GM21447 (cell line): ENCODE results near the gene RNF157.

ENCODE experiments used
- ATAC-seq: cut with Tn5 transposase; IDR thresholded peaks from one replicate; pipeline ENCODE4 v1.9.1; 2021; ENCODE audit not compliant: unreplicated experiment

RNF157 gene

GRCh38 chr17:76163919-76164318 is 76.4 kb downstream of the RNF157 start:
- no peak for ATAC-seq

DNA sequence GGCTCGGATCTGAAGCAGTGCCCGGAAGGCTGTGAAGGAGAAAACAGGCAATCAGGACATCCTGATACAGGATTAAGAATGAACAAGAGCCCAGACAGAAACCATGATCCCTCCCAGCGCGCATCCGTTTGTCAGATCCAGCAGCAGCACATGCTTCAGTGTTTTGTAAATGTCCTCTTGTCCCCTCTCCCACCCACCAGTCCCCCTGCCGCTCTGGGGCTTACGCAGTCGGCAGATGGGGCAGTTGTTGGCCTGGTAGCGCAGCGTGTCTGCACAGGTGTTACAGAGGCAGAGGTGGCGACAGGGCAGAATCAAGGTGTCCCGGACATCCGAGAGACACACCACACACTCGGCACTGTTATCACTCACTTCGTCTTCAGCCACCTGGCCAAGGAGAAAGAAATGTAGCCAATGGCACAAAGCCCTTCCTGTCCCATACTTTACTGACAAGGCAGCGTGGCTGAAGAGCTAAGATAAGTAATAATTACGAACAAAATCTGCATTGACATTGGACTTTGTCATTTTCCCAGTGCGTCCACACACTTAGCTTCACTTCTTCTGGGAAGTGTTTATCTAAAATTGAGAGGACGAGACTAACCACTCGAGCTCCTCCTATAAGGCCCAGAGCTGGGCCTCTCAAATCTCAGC is 78.5 kb downstream of the RNF157 start:
- no peak for ATAC-seq

- no peak for ATAC-seq
These were observed 79.3 kb downstream of the RNF157 start for GRCh38 chr17:76160896-76161528.

- ATAC-seq = no peak
These were observed 81.1 kb downstream of the RNF157 start for GRCh38 chr17:76159157-76159556.

DNA sequence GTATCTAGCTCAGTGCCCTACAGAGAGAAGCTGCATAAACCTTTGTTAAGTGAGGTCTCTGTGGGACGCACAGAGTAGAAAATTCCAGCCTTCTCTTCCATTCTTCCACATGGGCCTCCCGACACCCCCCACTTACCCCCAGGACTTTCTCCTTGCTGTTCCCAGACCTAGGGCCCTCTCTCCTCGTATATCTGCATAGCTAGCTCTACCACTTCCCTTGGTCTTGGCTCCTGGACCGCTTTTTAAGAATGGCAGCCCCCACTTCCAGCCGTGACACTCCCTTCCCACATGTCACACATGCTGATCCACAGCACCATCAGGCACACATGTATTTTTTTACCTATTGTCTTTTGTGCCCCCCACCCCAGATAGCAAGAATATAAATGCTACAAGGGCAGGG is 82.5 kb downstream of the RNF157 start:
- ATAC-seq = no peak

DNA sequence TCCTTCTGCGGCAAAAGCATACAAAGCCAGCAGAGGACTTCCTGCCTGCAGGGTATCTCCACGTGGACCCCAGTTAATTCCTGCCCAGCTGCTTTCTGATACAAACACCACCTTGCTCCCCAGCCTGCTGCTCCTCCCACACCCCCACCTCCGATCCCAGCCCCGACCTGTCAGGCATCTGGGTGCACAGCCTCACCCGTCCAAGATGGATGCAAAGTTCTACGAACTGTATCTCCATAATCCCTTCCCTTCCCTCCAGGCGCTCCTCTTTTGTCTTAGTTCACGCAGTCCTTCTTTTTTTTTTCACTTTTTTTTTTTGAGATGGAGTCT is 83.7 kb downstream of the RNF157 start:
- ATAC-seq = no peak

DNA sequence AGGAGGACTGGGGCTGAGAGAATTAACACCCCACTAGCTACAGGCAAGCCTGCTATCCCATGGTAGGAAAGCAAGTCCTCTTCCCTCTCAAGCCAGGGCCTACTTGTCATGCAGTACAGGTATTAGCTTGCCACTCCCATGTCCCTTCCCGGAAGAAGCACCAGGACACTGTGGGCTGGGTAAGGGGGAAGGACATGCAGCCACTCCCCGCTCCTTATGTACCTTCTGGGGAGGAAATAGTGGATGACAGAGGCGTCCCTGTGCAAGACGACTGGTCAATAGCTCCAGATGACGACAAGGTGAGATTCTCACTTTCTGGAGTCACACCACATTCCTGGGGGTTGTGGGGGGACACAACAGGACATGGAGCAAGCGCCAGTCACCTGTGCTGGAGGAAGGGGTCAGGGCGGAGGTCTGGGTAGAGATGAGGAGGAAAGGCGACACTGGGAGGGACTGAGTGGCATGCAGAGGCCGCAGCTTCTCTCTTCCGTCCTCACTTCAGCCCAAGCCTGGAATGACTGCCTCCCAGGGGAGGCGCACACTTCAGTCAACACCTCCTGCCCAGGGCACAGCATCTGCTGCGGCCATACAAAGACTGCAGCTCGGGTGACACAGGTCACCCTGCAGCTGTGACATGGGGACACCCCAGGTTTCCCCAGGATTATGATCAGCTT is 84.2 kb downstream of the RNF157 start:
- ATAC-seq = no peak

DNA sequence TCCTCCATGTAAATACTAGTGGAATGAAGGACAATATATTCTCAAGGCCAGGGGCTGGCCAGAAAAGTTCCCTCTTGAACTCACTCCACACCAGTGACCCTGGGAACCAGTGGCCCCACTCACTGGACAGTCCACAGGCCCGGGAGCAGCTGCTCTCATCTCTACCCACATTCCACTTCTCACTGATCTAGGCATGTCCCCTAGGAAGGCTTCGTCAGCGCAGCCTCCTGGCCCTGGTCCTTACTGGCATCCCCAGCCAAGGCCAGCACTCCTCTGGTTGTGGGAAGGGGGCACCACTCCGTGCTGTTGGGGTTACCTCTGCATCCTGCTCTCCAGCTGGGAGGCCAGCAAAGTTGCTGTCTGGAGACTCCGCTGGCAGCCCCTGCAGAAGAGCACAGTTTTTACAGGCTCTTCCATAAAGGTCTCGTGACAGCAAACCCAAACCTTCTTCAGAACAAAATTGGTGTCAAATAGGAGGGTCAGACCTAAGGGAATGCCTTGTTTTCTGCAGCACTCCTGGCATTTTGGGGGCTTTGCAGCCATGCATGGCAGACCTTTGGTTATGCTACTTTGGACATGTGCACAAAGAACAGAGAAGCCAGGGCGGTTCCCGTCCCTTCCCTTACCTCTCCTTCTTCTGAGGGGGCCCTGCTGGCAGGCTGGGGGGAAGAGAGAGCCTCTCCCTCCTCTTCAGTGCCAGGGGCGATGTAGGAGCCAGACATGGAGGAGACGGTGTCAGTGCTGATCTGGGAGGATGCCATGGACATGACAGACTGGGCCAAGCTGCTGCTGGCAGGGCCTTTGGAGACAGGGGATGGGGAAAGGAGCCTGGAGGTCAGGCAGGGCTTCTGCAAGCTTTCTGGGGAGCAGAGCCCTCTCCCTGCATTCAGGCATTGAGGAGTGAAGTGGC is 85.1 kb downstream of the RNF157 start:
- ATAC-seq = no peak

GRCh38 chr17:76154292-76154691 is 86.0 kb downstream of the RNF157 start:
- no peak for ATAC-seq

GRCh38 chr17:76153640-76154039 is 86.7 kb downstream of the RNF157 start:
- no peak for ATAC-seq

DNA sequence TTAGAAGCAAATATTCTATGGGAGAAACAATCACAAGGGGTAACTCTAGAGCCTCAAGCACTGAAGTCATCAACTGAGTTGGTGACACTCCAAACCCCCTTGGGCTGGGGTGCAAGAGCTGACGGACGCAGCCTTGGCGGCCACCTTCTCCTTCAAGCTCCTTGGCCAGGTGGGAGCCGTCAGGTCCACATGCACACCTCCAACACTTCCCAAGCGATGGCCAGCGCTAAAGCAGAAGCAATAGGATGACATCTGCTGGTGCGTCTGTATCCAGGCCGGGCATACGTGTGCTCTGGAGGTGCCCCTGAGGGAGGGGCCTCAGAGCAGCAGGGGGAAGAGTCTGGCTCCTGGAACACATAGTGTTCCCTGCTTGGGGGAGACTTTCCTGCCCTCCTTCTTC is 87.1 kb downstream of the RNF157 start:
- ATAC-seq = no peak

GRCh38 chr17:76152591-76152990 is 87.7 kb downstream of the RNF157 start:
- no peak for ATAC-seq

GRCh38 chr17:76151896-76152454 is 88.3 kb downstream of the RNF157 start:
- no peak for ATAC-seq

GRCh38 chr17:76150712-76151622 is 89.3 kb downstream of the RNF157 start:
- ATAC-seq = no peak

- no peak for ATAC-seq
These were observed 91.1 kb downstream of the RNF157 start for GRCh38 chr17:76149214-76149613.

DNA sequence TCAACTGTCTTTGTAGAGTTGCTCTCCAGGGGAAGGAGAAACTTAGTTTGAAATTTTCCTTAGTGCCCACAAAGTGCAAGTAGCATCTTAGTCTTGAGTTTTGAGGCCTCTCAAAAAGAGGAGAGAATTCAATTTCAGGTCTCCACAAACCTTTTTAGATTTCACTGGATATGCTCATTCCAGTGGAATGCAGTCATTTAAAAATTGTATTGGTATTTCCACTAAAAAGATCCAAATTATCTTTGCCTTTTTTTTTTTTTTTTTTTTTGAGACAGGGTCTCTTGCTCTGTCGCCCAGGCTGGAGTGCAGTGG is 92.3 kb downstream of the RNF157 start:
- no peak for ATAC-seq

DNA sequence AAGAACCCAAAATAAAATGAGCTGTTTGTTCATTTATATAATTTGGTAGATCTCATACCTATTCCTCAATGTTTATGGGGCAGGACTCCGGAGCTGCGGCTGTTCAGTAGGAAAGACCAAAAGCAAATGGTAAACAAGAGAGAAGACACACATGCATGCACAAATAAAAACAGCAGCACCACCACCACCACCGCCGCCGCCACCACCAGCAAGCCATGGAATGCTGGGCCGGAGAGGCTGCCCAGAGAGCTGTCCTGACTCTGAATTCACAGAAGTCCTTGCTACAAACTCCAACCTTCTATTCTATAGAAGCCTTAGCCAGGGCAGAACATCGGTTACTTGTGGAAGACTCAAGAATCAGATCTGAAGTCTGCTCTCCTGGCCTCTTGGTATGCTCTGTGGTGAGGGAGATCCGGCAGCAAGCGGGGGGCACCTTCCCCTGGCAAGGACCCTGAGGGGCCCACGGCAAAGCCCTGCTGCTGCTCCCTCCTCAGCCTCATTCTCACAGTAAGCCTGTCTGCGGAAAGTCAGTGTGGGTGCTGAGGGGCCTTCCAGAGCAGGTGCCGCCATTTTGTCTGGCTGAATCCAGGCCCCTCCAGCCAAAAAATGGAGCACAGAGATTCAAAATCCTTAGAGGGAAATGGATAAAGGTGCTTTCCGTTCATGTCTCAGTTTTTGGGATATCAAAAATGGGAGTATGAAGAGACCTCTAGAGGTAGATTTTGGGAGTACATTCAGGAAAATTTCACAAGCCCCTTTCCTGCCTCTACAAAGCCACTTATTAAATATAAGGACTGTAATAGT is 92.9 kb downstream of the RNF157 start:
- ATAC-seq = no peak

DNA sequence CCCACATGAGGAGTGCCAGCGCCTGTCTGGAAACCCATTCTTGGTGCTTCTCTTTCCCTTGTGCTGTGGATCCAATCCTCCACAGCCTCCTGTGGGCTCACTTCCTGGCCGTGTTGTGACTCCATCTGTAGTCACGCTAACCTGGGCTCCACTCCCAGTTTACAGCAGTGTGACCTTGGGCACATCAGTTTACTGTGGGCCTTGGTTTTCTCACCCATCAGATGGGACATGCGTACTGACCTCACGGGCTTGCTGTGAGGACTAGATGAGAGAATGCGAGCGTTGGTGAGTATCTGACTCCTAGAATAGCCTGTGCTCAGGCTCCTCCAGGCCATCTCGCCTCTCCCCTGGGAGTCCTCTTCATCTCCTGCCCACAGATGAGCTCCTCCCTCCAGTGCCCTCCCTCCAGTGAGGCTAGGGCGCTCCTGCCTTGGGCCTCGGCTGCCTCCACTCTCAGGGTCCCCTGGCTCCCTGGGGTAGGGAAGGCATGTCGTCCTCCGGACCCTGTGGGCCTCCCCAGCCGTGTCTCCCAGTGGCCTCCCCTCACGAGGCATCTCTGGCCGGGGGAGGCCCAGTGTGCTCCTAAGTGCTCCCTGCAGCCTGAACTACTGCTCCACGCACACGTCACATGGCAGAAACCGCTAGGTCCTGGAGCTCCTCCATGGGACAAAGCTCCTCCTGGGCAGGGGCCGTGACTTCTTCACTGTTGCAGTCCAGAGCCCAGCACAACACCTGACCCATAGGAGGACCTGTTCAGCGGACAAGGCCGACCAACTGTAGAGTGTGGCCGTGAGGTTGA is 94.0 kb downstream of the RNF157 start:
- no peak for ATAC-seq
